Umbilical cord (tissue), 2 donors: ENCODE results near the gene SEC23IP. TPM values are rescaled to one million over a fixed set of nuclear protein-coding genes. Genes with fewer than 3 reads are reported as not detected.
A peak's percentile ranks its signal among the peaks of the same experiment; 100 is the strongest.
"Not testable (repeated sequence)": the region's sequence is repeated elsewhere in the genome, so short reads cannot be mapped to it uniquely, and the experiment has no call there.

Experiments used
- DNase-seq: peaks from one replicate; pipeline ENCODE4 v3.0.0-alpha.2; 2015; ENCODE audit warnings: low spot score
- total RNA-seq: library from RNA; depleted of rRNA; stranded (reverse); fragments of >200 nt; gene quantifications from one replicate; pipeline ENCODE4 v1.2.3, GENCODE V29; 2014; ENCODE audit warnings: low replicate concordance; ENCODE audit not compliant: insufficient read depth

SEC23IP gene
- total RNA-seq, 1 donor from 2014 or later = 17.8 TPM

DNA sequence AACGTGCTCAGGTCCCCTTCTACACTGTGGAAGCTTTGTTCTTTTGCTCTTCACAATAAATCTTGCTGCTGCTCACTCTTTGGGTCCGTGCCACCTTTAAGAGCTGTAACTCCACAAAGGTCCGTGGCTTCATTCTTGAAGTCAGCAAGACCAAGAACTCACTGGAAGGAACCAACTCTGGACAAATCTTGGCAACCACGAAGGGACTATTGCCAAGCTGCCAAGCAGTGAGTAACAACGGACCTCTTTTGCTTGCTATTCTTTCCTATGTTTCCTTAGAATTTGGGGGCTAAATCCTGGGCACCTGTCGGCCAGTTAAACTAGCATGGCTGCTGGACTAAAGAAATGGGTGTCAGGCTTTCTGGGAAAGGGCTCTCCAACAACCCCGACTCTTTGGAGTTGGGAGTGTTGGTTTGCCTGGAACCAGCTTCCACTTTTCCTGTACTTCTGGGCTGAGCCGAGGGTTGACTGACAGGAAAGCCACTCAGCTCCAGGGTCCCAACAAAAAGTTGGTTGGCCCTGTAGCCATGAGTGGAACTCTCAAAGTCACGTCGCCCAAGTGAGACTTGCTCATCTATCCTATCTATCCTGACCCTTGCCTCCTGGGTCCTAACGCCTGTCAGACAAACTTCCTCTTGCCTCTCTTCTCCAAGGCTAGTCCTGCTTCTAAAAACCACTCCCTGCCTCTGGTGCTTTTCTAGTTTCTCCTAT is 8.5 kb upstream of the SEC23IP start:
- DNase-seq = not testable (repeated sequence)

DNA sequence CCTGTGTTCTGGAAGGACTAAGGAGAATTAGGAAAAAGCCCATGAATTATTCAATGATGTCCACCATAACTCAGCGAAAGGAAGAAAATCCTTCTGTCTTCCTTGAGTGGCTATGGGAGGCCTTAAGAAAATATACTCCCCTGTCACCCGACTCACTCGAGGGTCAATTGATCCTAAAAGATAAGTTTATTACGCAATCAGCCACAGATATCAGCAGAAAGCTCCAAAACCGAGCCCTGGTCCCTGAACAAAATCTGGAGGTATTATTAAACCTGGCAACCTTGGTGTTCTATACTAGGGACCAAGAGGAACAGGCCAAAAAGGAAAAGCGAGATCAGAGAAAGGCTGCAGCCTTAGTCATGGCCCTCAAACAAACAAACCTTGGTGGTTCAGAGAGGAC is 6.5 kb upstream of the SEC23IP start:
- not testable (repeated sequence) for DNase-seq

DNA sequence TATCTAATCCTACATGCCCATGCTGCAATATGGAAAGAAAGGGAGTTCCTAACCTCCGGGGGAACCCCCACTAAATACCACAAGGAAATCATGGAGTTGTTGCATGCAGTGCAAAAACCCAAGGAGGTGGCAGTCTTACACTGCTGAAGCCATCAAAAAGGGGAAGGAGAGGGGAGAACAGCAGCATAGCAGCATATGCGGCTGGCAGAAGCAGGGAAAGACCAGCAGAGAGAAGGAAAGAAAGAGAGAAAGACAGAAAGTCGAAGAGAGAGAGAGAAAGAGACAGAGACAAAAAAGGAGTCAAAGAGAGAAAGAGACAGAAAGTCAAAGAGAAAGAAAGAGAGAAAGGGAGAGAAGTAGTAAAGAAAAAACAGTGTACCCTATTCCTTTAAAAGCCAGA is 3.8 kb upstream of the SEC23IP start:
- not testable (repeated sequence) for DNase-seq

DNA sequence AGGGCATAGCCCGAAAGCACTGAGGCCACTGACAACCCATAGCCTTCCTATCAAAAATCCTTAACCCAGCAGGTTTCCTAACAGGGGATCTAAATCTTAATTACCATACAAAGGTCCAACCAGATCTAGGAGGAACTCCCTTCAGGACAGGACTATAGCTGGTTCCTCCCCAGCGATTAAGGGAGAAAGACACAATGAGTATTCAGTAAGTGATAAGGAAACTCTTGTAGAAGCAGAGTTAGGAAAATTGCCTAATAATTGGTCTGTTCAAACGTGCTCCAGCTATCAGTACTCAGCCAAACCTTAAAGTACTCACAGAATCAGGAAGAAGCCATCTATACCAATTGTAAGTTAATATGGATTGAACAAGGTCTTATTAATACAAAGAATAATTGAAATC is 3.3 kb upstream of the SEC23IP start:
- not testable (repeated sequence) for DNase-seq

DNA sequence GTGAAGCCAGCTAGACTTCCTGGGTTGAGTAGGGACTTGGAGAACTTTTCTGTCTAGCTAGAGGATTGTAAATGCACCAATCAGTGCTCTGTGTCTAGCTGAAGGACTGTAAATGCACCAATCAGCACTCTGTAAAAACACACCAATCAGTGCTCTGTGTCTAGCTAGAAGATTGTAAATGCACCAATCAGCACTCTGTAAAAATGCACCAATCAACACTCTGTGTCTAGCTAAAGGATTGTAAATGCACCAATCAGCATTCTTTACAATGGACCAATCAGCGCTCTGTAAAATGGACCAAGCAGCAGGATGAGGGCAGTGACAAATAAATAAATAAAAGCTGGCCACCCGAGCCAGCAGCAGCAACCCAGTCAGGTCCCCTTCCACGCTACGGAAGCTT is 2.2 kb upstream of the SEC23IP start:
- DNase-seq = not testable (repeated sequence)

DNA sequence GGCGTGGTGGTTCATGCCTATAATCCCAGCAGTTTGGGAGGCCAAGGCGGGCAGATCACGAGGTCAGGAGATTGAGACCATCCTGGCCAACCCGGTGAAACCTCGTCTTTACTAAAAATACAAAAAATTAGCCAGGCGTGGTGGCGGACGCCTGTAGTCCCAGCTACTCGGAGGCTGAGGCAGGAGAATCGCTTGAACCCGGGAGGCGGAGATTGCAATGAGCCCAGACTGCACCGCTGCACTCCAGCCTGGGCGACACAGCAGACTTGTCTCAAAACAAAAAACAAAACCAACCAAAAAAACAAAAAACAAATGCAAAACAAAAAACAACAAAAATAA is 712 bp upstream of the SEC23IP start:
- not testable (repeated sequence) for DNase-seq

DNA sequence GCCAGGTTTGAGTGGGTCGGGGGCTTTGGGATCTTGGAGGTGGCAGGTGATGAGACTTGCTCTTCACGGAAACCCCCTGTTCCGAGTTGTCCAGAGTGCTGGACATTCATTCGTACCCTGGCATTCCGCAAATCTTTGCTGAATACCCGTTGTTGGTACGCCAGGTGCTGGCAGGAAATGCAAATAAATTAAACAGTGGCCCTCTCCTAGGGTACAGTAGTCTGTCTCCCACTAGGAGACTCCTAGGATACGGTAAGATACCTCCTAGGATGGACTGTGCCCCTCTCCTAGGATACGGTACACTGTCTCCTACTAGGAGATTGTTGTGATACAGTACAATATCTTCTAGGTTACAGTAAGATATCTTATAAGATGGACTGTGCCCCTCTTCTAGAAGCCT is 544 bp downstream of the SEC23IP start:
- no peak for DNase-seq

DNA sequence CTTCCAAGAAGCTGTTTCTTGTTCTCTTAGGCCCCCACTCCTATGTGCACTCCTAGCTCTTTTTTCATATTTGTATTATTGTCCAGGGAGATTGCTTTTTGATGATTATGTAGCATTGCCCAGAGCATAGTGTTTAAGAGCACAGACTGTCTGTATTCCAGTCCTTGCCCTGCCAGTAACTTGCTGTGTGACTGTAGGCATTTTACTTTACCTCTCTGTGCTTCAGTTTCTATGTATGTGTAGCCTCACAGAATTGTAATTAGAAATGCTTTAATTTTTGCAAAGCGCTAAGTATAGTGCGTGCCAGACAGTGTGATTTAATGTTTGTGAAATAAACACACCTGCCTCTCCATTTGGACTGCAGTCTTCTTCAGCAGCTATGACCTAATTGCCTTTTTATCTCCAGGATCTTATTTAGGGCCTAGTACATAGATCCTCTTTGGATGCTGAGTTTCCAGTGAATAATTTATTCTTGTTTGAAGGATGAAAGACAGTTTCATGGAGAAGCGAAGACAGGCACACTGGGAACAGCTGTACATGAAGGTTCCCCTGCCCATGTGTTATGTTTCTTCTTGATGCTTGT is 1.4 kb downstream of the SEC23IP start:
- DNase-seq = no peak

DNA sequence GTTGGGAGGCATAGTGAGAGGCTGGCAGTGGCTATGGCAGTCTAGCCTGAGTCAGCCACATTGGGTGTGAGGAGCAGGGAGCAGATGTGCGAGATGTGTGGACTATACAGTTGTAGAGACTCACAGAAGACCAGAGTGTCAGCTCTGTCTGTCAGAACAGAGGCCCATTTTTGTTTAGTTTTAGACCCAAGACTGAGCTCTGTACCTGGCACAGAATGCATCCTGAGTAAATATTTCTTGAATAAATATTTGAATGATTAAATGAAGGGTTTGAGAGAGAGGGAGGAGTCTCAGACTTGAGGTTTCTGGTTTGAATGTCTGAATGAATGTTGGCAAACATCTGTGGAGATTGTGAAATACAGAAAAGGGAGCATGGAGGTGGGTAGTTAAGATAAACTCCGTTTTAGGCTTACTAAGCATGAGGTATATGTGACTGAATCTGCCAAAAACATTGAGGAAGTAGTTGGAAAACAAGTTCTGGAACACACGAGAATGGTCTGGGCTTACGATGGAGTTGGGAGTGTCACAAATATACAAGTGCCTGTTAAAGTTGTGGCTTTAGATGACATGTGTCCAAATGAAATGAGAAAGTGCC is 3.6 kb downstream of the SEC23IP start:
- peak; percentile 69 for DNase-seq

DNA sequence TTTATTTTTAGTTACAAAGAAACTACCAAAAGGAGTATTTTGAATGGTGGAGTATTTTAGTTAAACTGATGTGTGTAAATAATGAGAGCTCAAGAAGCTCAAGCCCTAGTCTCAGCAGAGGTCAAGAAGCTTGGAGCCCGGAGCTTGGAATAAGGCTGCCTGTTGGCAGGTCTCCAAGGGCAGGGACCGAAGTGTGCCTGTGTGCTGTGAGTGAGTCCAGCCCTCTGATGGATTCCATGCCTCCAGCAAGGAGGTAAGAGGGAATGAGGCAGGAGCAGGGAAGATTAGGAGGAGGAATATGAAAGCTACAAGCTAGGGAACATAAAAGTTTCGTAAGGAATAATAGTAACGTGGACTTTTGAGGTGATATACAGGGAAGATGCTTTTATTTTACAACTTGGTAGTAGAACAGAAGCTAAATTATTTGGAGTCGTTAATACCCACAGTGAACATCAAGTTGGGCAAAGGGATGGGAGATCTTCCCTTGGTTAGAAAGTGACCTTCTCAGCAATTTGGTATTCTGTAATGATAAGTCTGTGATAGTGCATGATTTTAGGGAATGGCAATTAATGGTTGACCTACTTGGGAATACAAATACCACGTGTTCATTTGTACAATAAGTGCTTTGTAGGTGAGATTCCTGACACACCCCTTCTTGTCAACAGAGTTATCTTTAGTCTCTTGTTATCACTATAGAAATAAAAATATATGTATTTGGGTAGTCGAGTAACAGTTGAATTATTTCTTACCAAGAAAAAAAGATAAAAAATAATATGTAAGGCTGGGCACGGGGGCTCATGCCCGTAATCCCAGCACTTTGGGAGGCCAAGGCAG is 4.6 kb downstream of the SEC23IP start:
- DNase-seq = peak; percentile 77

DNA sequence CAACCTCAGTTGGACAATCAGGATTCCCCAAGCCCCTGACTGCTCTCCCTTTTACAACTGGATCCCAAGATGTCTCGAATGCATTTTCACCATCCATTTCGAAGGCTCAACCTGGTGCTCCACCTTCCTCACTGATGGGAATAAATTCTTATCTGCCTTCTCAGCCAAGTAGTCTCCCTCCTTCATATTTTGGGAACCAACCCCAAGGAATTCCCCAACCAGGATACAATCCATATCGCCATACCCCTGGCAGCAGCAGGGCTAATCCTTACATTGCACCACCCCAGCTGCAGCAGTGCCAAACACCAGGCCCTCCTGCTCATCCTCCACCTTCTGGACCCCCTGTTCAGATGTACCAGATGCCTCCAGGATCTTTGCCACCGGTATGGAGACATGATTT is 6.0 kb downstream of the SEC23IP start:
- no peak for DNase-seq

DNA sequence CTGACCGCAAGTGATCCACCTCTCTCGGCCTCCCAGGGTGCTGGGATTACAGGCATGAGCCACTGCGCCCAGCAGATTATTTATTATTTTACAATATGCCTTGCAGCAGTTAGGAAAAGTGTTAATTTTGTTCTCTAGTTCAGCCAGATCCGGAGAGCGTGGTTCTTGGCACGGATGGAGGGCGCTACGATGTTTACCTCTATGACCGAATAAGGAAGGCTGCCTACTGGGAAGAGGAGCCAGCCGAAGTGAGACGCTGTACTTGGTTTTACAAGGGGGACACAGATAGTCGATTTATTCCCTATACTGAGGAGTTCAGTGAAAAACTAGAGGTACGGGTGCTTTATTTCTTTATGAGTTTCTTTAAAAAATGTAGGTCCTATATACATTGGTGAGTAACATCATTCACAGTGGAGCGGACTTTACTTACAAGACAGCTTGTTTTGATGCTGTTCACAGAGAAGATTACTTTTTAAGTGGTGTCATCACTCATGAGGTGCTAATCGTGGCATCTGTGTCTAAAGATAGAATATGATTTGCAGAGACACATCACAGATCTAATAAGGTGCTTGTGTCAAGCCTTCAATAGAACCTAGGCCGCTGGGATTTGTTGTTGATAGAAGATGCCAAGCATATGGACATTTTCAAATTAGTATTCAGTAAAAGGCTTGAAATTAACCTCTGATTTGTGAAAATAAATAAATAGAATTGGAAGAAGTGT is 11.6 kb downstream of the SEC23IP start:
- no peak for DNase-seq

DNA sequence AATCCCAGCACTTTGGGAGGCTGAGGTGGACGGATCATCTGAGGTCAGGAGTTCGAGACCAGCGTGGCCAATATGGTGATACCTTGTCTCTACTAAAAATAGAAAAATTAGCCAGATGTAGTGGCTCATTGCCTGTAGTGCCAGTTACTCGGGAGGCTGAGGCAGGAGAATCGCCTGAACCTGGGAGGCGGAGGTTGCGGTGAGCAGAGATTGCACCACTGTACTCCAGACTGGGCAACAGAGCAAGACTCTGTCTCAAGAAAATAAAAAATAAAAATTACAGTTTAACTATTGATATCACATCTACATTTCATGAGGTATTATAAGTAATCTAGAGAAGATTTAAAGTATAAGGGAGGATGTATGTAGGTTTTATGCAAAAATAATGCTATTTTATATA is 15.2 kb downstream of the SEC23IP start:
- not testable (repeated sequence) for DNase-seq

DNA sequence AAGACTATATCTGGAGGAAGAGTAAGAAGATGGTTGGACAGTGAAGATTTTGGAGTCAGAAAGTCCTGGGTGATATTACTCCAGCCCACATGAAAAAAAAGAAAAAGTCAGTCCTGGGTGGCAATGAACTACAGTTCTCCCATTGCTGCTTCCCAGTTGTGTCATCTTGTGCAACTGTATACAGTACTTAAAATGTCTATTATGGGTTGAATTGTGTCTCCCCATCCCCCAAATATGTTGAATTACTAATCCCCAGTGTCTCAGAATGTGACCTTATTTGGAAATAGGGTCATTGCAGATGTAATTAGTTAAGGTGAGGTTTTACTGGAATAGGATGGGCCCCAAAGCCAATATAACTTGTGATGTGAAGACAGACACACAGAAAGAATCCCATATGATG is 15.6 kb downstream of the SEC23IP start:
- DNase-seq = no peak

DNA sequence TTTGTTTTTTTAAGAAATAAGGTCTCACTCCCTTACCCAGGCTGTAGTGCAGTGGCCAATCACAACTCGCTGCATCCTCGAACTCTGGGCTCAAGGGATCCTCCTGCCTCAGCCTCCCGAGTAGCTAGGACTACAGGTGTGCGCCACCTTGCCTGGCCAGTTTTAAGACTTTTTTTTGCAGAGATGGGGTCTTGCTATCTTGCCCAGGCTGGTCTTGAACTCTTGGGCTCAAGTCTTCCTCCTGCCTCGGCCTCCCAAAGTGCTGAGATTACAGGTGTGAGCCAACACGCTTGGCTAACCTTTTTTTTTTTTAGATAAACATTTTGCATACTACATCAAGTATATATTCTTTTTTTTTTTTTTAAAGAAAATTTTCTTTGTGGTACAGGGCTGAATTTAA is 18.2 kb downstream of the SEC23IP start:
- DNase-seq = no peak

DNA sequence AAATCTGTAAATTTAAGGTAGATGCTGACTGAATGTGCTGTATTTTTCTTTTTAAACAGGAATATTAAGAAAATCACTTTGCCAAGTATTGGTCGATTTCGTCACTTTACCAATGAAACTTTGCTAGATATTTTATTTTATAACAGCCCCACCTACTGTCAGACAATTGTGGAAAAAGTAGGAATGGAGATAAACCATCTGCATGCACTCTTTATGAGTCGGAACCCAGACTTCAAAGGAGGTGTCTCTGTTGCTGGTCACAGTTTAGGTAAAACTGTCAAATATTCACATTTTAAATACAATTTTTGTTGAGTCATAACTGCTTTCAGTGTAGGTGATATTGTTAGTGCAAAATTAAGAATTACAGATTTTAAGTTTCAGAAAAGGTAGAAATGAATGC is 25.2 kb downstream of the SEC23IP start:
- no peak for DNase-seq

DNA sequence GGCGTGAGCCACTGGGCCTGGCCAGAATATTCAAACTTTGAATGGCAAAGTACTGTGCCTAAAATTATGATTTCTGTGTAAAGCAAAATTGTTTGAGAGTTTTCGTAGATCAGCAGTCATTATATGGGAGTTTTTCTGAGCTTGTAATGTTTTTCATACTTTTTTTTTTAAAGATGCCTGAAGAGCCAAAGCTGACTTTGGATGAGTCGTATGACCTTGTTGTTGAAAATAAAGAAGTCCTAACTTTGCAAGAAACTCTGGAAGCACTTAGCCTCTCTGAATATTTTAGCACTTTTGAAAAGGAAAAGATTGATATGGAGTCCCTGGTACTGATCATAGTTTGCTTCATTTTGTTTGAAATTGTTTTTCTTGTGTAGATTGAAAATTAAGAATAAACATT is 26.7 kb downstream of the SEC23IP start:
- no peak for DNase-seq

DNA sequence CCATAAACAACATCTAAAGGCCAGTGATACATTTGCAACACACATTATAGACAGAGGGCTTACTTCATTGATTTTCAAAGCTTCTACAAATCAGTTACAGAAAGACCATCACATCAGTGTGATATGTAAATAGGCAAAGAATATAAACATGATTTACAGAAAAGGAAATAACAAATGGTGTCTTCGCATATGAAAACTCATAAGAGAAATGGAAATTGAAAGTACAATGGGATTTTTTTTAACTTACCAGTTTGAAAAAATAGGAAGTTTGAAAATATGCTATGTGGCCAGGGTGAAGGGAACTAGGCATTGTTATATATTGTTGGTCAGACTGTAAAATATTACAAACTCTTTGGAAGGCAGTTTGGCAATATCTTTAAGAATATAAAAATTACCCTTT is 27.3 kb downstream of the SEC23IP start:
- DNase-seq = no peak

DNA sequence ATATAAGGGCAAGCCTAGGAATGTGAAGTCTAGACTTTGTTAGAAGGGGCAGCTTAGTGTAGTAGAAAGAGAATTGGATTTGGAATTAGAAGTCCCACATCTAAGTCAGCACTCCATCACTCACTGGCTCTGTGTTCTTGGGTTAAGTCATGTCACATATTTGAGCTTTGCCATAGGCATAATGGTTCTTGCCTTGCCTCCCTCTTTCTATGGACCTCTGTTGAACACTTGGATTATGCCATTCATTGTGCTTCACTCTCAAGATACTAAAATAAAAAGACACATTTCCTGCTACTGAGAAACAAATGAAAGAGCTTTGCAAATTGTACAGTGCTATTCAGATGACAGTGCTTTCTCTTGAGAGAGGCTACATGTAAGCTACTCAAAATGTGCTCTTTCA is 35.9 kb downstream of the SEC23IP start:
- DNase-seq = no peak

DNA sequence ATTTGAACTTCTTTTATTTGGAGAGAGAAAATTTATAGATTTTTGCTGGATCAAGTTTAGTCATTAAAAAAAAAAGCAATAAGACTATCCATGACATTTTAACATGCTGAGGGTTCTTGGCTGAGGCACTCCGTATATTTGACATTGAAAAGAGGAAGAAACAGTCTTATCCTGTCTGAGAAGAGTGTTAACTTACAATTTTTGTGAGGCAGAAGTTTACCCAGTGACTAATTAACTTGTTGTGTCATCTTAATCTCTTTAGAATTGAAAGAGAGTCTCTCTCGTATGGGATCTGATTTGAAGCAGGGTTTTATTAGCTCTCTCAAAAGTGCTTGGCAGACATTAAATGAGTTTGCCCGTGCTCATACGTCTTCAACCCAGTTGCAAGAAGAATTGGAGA is 39.3 kb downstream of the SEC23IP start:
- no peak for DNase-seq

DNA sequence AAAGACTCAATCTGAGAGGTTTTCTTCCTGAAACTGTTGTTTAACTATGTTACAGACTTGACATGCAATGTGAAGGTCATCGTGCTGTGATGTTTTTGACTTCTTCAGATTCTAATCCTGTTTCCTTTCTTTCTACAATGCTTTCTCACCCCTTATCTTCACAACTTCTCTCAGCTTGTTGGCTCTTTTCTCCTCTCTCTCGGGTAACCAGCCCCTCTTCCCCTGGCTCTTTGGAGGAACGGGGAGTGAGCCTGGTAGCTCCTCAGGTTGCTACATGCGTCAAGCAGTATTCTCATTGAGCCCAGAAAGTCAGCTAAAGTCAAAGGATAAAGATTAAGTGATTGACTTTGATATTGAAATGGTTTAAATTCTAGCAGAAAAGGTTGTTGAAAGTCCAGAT is 40.1 kb downstream of the SEC23IP start:
- DNase-seq = no peak

DNA sequence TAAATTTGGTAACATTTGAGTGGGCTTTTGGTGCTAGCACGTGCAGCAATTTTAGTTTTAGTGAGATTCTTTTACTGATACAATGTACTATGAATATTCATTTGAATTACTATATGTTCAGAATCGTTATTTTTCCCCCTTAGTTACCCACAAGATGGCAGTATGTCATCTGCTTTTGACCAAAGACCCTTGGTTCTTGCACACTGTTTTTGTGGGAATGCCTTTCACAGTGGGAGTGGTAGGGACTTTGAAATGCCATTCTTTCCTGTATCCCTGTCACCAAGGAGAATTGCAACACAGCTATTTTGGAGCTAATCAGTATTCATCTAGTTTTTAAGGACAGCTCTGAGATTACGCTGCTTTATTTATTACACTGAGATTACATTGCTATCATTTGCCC is 40.6 kb downstream of the SEC23IP start:
- DNase-seq = peak; percentile 38
